Inflammatory macrophage treated with lipopolysaccharide for 4 hours (primary cell): ENCODE data around the gene MTERF4.

Experiments used
- DNase-seq: peaks from one replicate; pipeline ENCODE4 v3.0.0-alpha.2; 2020

Gene MTERF4

DNA sequence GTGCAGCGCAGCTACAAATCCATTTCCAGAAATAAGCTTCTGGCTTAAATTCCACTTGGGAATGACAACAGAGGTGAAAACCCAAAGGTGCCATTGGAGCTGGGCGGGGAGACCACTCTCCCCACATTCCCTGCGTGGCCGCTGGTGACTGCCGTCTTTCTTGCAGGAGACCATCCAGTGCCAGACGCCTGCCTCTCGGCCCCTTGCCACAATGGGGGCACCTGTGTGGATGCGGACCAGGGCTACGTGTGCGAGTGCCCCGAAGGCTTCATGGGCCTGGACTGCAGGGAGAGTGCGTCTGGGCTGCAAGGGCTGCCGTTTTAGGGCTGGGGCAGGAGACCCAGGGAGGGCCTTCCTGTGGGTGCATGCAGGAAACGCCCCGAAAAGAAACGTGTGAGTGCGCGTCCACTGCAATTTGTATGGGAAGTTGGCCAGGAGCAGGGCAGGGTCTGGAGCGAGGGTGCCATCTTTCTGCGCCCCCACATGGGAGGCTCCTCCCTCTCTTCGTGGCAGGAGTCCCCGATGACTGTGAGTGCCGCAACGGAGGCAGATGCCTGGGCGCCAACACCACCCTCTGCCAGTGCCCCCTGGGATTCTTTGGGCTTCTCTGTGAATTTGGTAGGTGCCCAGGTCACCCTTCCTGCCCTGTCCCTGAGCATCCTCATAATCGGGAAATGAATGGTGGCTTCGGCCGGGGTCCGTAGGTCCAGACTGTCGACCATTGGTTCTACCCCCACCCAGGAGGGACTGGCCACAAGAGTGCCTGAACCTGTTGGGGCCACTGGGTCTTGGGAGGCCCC lies 53.7 kb downstream of the MTERF4 start:
- no peak for DNase-seq

GRCh38 chr2:241047253-241048010 lies 54.7 kb downstream of the MTERF4 start:
- no peak for DNase-seq
